ENCODE measurements around the gene PIRT.

- TF ChIP-seq, protein P1, sequence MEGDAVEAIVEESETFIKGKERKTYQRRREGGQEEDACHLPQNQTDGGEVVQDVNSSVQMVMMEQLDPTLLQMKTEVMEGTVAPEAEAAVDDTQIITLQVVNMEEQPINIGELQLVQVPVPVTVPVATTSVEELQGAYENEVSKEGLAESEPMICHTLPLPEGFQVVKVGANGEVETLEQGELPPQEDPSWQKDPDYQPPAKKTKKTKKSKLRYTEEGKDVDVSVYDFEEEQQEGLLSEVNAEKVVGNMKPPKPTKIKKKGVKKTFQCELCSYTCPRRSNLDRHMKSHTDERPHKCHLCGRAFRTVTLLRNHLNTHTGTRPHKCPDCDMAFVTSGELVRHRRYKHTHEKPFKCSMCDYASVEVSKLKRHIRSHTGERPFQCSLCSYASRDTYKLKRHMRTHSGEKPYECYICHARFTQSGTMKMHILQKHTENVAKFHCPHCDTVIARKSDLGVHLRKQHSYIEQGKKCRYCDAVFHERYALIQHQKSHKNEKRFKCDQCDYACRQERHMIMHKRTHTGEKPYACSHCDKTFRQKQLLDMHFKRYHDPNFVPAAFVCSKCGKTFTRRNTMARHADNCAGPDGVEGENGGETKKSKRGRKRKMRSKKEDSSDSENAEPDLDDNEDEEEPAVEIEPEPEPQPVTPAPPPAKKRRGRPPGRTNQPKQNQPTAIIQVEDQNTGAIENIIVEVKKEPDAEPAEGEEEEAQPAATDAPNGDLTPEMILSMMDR (IDR thresholded peaks at IDR 0.05 in 8 of 11, conservative IDR thresholded peaks at IDR 0.05 in 3 of 11): peak; percentile 85 to 94 (median 90)
- TF ChIP-seq POLR2A (IDR thresholded peaks at IDR 0.05) (no peak), POLR2AphosphoS5 (IDR thresholded peaks at IDR 0.05) (peak in 1 of 3 donors; percentile 44)
These were observed 6.9 kb upstream of the PIRT start for GRCh38 chr17:10844621-10845387.

Data from spleen (tissue), 7 donors.